Osteoblast (primary cell): ENCODE measurements around the gene KLK4. TPM values are rescaled to one million over a fixed set of nuclear protein-coding genes. Genes with fewer than 3 reads are reported as not detected.

ENCODE experiments used
- DNase-seq: peaks from one replicate; pipeline ENCODE4 v3.0.0; 2011; ENCODE audit warnings: low spot score, mixed read lengths; ENCODE audit not compliant: insufficient read length; ENCODE audit errors: missing footprints
- H2AFZ ChIP-seq: 2 replicates; pipeline ENCODE4 v1.6.0; 2011; ENCODE audit warnings: mild to moderate bottlenecking, low read length
- H3K27ac ChIP-seq: 2 replicates; pipeline ENCODE4 v1.5.1; 2011; ENCODE audit warnings: mild to moderate bottlenecking, low read depth, low read length, moderate library complexity
- H3K27me3 ChIP-seq: 2 replicates; pipeline ENCODE4 v1.6.0; 2012; ENCODE audit warnings: mild to moderate bottlenecking, control low read depth, inconsistent platforms, low read length, moderate library complexity; ENCODE audit not compliant: insufficient read depth
- H3K36me3 ChIP-seq: 2 replicates; pipeline ENCODE4 v1.5.1; 2011; ENCODE audit warnings: mild to moderate bottlenecking, low read length, control low read depth, moderate library complexity; ENCODE audit not compliant: insufficient read depth
- H3K4me1 ChIP-seq: 2 replicates; pipeline ENCODE4 v1.5.1; 2011; ENCODE audit warnings: mild to moderate bottlenecking, low read length, control low read depth, moderate library complexity; ENCODE audit not compliant: insufficient read depth
- H3K4me2 ChIP-seq: 2 replicates; pipeline ENCODE4 v1.6.0; 2011; ENCODE audit warnings: mild to moderate bottlenecking, low read length; ENCODE audit not compliant: insufficient read depth
- H3K4me3 ChIP-seq: fragments of 200-600 bp; sonication (generic); 3 replicates; pipeline ENCODE4 v1.5.1; 2012; ENCODE audit warnings: mild to moderate bottlenecking, low read length, inconsistent platforms; ENCODE audit not compliant: insufficient read depth
- H3K79me2 ChIP-seq: 2 replicates; pipeline ENCODE4 v1.6.0; 2012; ENCODE audit warnings: mild to moderate bottlenecking, low read length, control low read depth, inconsistent platforms; ENCODE audit not compliant: insufficient read depth
- H3K9me3 ChIP-seq: 2 replicates; pipeline ENCODE4 v1.5.1; 2011; ENCODE audit warnings: low read depth, low read length, control low read depth
- H4K20me1 ChIP-seq: 2 replicates; pipeline ENCODE4 v1.6.0; 2012; ENCODE audit warnings: mild to moderate bottlenecking, low read length, control low read depth; ENCODE audit not compliant: insufficient read depth
- total RNA-seq: library from RNA; depleted of rRNA; stranded (reverse); fragments of >200 nt; gene quantifications from 2 replicates; pipeline ENCODE4 v1.2.3, GENCODE V29; 2012
- TF ChIP-seq, protein P1 (sequence below): IDR thresholded peaks from 2 replicates; pipeline ENCODE4 v1.5.1; 2011; ENCODE audit warnings: mild to moderate bottlenecking, low read depth, low read length, moderate library complexity; ENCODE audit errors: extremely low read depth

The KLK4 gene
- total RNA-seq, 1 donor, result not detected

DNA sequence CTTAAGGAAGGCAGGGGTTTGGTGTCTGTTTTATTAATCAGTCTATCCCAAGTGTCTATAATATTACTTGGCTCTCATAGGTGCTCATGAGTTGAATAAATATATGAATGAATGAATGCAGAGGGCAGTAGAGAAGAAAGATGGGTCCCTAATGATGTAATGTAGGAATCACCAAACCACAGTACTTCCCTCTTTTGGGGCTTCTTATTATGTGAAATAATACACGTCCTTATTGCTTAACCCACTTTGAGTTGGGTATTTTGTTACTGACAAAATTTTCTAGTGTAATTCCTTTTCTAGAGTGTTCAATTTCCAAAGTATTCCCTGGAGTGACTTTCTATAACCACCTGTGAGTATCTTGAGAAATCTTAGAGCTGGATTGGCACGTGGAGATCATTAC is 28.4 kb upstream of the KLK4 start:
- no peak for DNase-seq
- H3K9me3 ChIP-seq, result no peaks in the 10 kb centered on the region
- H3K36me3 ChIP-seq, result no peaks in the 10 kb centered on the region
- H2AFZ ChIP-seq, result no peak overlapping the region
- no peaks in the 10 kb centered on the region for H3K79me2 ChIP-seq
- TF ChIP-seq, protein P1, sequence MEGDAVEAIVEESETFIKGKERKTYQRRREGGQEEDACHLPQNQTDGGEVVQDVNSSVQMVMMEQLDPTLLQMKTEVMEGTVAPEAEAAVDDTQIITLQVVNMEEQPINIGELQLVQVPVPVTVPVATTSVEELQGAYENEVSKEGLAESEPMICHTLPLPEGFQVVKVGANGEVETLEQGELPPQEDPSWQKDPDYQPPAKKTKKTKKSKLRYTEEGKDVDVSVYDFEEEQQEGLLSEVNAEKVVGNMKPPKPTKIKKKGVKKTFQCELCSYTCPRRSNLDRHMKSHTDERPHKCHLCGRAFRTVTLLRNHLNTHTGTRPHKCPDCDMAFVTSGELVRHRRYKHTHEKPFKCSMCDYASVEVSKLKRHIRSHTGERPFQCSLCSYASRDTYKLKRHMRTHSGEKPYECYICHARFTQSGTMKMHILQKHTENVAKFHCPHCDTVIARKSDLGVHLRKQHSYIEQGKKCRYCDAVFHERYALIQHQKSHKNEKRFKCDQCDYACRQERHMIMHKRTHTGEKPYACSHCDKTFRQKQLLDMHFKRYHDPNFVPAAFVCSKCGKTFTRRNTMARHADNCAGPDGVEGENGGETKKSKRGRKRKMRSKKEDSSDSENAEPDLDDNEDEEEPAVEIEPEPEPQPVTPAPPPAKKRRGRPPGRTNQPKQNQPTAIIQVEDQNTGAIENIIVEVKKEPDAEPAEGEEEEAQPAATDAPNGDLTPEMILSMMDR, result no peak
- H3K27me3 ChIP-seq, result no peaks in the 10 kb centered on the region
- H3K4me2 ChIP-seq, result no peak overlapping the region
- H3K27ac ChIP-seq, result no peak overlapping the region
- H4K20me1 ChIP-seq, result no peaks in the 10 kb centered on the region
- H3K4me3 ChIP-seq, result no peak overlapping the region
- no peaks in the 10 kb centered on the region for H3K4me1 ChIP-seq

DNA sequence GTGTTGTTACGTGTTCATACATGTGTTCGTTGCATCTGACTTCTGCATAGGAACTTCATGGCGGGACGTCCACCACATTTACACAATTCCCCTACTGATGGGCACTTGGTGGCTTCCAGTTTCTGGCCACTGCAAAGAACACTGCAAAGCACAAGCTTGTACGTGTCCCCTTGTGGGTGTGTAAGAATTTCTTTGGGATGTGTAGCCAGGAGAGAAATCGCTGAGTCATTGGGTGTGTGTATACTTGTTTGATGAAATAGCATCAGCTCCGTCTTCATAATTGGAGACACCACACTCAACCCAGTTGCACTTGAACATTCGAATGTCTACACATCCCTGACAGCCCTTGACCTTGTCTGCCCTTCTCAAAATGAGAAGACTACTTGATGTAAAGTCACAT is 22.4 kb upstream of the KLK4 start:
- H3K4me3 ChIP-seq, result no peak overlapping the region
- no peaks in the 10 kb centered on the region for H3K4me1 ChIP-seq
- no peaks in the 10 kb centered on the region for H3K27me3 ChIP-seq
- TF ChIP-seq, protein P1, result no peak
- H4K20me1 ChIP-seq, result no peaks in the 10 kb centered on the region
- H3K9me3 ChIP-seq, result no peaks in the 10 kb centered on the region
- peak overlapping the region; percentile 22 for H2AFZ ChIP-seq
- H3K27ac ChIP-seq, result no peak overlapping the region
- no peaks in the 10 kb centered on the region for H3K36me3 ChIP-seq
- no peak overlapping the region for H3K4me2 ChIP-seq
- no peaks in the 10 kb centered on the region for H3K79me2 ChIP-seq
- peak; percentile 76 for DNase-seq

DNA sequence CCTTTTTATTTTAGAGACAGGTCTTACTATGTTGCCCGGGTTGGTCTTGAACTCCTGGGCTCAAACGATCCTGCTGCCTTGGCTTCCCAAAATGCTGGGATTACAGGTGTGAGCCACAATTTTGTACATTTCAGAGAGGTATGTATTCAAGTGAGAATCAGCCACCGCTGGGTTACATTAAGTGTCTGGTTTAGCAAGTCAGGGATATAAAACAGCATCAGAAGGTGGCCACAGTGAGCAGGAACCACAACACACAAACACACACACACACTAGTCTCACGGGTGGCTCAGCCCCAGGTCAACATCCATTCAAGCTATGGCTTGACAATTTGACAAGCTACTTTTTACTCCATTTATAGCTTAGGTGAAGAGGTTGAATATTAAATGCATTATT is 21.5 kb upstream of the KLK4 start:
- no peak for DNase-seq
- H3K4me3 ChIP-seq, result no peak overlapping the region
- H3K27me3 ChIP-seq, result no peaks in the 10 kb centered on the region
- H3K36me3 ChIP-seq, result no peaks in the 10 kb centered on the region
- TF ChIP-seq, protein P1, result no peak
- H3K4me1 ChIP-seq, result no peaks in the 10 kb centered on the region
- H3K9me3 ChIP-seq, result no peaks in the 10 kb centered on the region
- H3K4me2 ChIP-seq, result no peak overlapping the region
- H4K20me1 ChIP-seq, result no peaks in the 10 kb centered on the region
- no peaks in the 10 kb centered on the region for H3K79me2 ChIP-seq
- no peak overlapping the region for H2AFZ ChIP-seq
- no peak overlapping the region for H3K27ac ChIP-seq

DNA sequence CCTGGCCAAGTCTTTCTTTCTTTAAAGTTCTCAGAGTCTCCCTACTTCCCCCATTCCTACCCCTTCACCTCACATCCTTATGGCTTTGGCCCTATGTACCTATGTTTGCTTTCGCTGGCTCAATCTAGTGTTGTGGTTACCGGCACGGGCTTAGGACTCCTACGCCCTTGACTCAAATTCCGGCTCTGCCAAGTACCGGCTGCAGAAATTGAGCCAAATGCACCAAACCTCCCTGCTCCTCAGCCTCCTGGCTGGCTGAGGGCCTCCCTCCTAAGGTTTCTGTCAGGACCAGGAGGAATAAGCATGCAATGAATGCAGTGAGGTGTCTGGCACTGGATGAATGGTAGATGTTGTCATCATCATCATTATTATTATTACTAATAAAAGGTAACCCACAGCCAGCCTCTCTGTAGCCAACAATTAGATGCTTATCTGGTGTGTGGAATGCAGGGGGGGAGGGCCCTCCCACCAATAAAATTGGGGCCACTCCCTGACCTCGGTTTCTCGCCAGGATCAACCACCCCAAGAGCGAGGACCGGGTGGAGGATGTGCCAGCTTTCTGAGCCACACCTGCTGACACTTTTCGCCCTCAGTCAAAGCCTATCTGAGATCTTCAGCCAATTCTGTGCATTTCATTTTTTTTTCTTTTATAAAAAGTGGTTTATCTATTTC is 21.0 kb upstream of the KLK4 start:
- no peak overlapping the region for H3K4me2 ChIP-seq
- H4K20me1 ChIP-seq, result no peaks in the 10 kb centered on the region
- H3K27me3 ChIP-seq, result no peaks in the 10 kb centered on the region
- H3K79me2 ChIP-seq, result no peaks in the 10 kb centered on the region
- no peak overlapping the region for H2AFZ ChIP-seq
- no peak overlapping the region for H3K27ac ChIP-seq
- no peaks in the 10 kb centered on the region for H3K9me3 ChIP-seq
- no peak overlapping the region for H3K4me3 ChIP-seq
- no peaks in the 10 kb centered on the region for H3K36me3 ChIP-seq
- TF ChIP-seq, protein P1, result no peak
- H3K4me1 ChIP-seq, result no peaks in the 10 kb centered on the region
- DNase-seq, result no peak
